ENCODE data around the gene SEPTIN11. TPM values are rescaled to one million over a fixed set of nuclear protein-coding genes. Genes with fewer than 3 reads are reported as not detected.

The SEPTIN11 gene
- total RNA-seq: 100 to 1,000 TPM; 101 to 135 TPM
- long read RNA-seq, full-length matches to known transcripts: 80 of 186 reads
- long read RNA-seq, partial matches to known transcripts: 18 of 186 reads
- long read RNA-seq, other reads (novel, unspliced or antisense): 88 of 186 reads

- DNase-seq (peak; percentile 93 to 94), ATAC-seq (peak; percentile 77)
- intact Hi-C loops (cut with DNase I, micrococcal nuclease): loop anchor here in 1 of 2 donors (10.0 kb wide), 1 partner anchor 95 kb away; no protein-coding TSS in a partner anchor
Observed at GRCh38 chr4:76949276-76950051, at the start of gene SEPTIN11. SEPTIN11 (plus strand) TSS chr4:76949752; CDS start chr4:76949904, 152 bp downstream.

DNA sequence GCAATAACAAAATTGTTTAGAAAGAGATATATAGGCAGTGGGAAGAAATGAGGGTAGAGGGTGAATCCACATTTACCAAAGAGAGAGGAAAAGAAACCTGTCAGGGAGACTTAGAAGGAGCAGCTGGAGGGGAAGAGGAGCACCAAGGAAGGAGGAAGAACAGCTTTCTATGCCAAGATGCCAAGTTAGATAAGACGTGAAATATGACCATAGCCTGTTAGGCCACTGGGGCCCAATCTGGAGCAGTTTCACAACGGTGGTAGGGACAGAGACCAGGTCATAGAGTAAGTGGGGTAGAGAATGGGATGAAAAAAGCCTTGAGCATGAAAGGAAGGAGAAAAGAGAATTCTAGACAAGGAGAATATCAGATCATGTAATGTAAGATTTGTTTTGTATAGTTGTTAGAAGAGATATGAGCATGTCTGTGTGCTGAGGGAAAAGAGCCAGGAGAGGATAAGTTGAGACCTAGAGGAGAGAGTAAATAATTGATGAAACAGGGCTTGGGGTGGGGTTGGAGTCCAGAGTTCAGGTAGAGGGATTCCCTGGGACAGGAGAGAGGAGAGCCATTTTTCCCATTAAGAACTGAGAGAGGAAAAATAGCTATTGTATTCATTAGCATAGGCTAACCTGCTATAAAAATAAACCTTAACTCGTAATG lies 47.2 kb upstream of the SEPTIN11 start:
- DNase-seq: peak; percentile 23 to 58
- ATAC-seq: peak; percentile 56
- intact Hi-C loops (cut with DNase I, micrococcal nuclease): no loop called here

DNA sequence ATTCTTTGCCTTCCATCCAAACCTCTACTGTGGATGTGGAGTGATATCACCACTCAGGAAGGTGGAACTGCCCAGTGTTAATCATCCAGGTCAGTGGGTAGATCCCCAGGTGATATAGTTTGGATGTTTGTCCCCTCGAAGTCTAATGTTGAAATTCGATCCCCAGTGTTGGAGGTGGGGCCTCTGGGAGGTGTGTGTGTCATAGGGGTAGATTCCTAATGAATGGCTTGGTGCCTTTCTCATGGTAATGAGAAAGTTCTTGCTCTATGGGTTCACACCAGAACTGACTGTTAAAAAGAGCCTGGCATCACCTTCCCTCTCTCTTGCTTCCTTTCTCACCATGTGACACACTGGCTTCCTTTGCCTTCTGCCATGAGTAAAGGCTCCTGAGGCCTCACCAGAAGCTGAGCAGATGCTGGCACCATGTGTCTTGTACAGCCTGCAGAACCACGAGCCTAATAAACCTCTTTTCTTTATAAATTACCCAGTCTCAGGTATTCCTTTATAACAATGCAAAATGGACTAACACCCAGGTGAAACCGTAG lies 44.8 kb upstream of the SEPTIN11 start:
- intact Hi-C loops (cut with DNase I, micrococcal nuclease): no loop called here
- ATAC-seq (no peak), DNase-seq (no peak)

DNA sequence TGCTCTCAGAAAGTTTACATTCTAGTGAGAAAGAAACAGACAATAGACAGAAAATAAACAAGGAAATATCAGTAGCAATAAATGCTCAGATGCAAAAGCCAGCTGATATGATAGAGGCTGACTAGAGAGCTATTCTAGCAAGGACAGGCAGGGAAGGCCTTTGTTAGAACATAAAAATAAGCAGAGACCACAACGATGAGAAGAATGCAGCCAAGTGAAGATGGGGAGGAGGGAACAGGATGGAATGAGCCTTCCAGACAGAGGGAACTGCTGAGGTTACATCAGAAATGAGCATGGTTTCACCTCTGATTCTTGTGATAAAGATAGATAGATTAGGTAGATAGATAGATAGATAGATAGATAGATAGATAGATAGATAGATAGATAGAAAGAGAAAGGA lies 44.0 kb upstream of the SEPTIN11 start:
- ATAC-seq (no peak), DNase-seq (no peak)
- intact Hi-C loops (cut with DNase I, micrococcal nuclease): no loop called here

DNA sequence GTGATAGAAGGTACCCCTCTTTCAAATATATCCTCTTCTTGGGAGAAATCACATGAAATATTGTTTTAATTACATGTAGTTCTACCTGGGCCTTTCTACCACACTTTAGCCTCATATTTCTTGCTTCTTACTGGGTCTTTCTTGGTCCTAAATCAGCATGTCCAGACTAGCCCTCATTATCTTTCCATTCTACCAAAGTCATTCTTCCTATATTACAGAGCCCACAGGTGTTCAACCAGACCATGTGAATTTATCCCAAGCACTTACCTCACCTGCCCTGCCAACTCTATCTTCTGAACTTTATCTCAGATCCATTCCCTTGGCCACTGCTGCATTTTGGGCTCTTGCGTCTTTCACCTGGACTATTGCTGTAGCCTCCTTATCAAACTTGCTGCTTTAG lies 39.8 kb upstream of the SEPTIN11 start:
- no peak for ATAC-seq
- intact Hi-C loops (cut with DNase I, micrococcal nuclease): no loop called here
- no peak for DNase-seq

DNA sequence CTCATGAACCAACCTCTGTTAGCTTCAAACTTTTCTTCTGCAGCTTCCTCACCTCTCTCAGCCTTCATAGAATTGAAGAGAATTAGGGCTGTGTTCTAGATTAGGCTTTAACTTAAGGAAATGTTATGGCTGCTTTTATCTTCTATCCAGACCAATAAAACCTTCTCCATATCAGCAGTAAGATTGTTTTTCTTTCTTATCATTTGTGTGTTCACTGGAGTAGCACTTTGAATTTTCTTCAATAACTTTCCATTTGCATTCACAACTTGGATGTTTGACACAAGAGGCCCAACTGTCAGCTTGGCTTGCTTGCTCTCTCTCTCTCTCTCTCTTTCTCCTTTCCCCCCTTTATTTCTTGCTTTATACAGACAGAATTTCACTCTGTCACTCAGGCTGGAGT lies 28.8 kb upstream of the SEPTIN11 start:
- DNase-seq: no peak
- intact Hi-C loops (cut with DNase I, micrococcal nuclease): no loop called here
- peak; percentile 90 for ATAC-seq

GRCh38 chr4:76923619-76924357 lies 25.8 kb upstream of the SEPTIN11 start:
- DNase-seq (no peak), ATAC-seq (peak; percentile 37)
- intact Hi-C loops (cut with DNase I, micrococcal nuclease): no loop called here

DNA sequence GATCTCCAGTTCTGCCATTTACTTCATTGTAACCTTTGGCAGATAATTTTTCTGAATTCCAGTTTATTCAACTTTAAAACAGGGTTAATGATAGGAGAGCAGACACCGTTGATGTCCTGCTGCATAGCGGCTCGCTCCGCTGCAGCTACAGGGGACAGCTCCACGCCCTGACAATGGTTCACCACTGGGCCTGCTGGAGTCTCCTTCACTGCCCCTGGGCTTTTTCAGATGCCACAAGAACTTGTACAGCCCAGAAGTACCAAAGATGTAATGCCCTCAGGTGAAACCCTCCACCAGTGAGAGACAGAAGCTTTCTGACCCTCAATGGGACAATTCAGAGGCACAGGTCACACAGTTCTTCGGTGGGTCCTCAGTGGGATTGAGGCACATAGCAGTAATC lies 22.7 kb upstream of the SEPTIN11 start:
- intact Hi-C loops (cut with DNase I, micrococcal nuclease): no loop called here
- no peak for DNase-seq
- no peak for ATAC-seq

- DNase-seq: no peak
- intact Hi-C loops (cut with DNase I, micrococcal nuclease): no loop called here
- ATAC-seq: no peak
Observed at GRCh38 chr4:76930685-76931084, 18.9 kb upstream of the SEPTIN11 start.

DNA sequence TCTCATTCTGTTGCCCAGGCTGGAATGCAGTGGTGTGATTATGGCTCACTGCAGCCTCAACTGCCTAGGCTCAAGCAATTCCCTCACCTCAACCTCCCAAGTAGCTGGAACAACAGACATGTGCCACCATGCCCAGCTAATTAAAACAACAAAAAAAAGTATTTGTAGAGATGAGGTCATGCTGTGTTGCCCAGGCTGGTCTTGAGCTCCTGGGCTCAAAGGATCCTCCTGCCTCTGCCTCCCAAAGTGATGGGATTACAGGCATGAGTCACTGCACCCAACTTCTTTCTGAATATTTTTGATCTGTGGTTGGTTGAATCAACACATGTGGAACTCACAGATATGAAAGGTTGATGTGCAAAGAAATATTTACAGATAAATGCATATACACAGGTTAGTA lies 18.5 kb upstream of the SEPTIN11 start:
- DNase-seq (no peak), ATAC-seq (no peak)
- intact Hi-C loops (cut with DNase I, micrococcal nuclease): no loop called here

DNA sequence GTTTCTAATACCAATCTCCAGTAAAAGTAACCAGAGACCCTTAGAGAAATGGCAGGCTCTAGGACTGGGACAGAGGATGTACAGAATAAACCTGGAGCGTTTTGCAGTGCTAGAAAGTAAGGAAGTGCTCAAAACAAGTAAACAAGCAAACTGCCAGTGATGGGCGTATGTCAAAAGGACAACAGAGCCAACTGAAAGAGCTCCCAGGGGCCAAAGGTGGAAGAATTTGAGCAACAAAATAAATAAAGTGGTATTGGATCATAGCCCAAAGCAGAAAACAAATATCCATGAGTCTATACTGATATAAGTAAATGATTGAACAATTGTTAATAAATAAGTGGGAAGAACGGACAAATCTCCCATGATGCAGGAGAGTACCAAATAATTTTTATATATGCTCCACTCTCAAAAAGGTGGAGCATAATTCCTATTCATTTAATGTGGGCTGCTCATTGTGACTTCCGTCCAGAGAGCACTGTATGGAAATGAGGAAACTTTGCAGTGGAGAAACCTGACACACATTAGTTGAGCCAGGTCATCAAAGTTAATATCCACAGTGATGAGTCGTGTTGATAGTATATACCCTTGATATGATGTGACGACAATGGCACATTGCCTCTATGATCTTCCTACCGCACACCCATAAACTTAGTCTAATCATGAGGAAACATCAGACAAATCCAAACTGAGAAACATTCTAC lies 17.8 kb upstream of the SEPTIN11 start:
- DNase-seq (no peak), ATAC-seq (peak; percentile 45)
- intact Hi-C loops (cut with DNase I, micrococcal nuclease): no loop called here

- intact Hi-C loops (cut with DNase I, micrococcal nuclease): no loop called here
- ATAC-seq: no peak
Observed at GRCh38 chr4:76939184-76939583, 10.4 kb upstream of the SEPTIN11 start.

GRCh38 chr4:76943129-76943620 lies 6.4 kb upstream of the SEPTIN11 start:
- DNase-seq (no peak), ATAC-seq (no peak)
- intact Hi-C loops (cut with DNase I, micrococcal nuclease): no loop called here

More at GRCh38 chr4:76939184-76939583, 10.4 kb upstream of the SEPTIN11 start:
- no peak for DNase-seq

DNA sequence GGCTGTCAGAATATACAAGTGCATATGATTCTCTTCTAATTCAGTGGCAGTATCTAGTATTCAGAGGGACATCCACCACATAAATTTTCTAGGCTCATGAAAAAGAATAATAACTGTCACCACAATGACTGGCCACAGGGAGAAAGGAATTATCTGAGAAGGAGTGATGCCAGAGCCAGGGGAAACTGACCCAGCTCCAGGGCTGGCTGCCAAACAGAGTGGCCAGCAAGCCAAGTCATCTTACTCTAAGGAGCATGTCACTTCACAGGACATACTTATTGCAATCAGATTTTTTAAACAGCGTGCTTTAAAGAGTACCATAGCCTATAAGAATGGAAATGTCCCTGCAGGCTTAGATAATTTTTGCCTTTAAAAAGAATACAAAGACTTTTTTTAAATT lies 5.8 kb upstream of the SEPTIN11 start:
- DNase-seq: no peak
- ATAC-seq: no peak
- intact Hi-C loops (cut with DNase I, micrococcal nuclease): no loop called here

DNA sequence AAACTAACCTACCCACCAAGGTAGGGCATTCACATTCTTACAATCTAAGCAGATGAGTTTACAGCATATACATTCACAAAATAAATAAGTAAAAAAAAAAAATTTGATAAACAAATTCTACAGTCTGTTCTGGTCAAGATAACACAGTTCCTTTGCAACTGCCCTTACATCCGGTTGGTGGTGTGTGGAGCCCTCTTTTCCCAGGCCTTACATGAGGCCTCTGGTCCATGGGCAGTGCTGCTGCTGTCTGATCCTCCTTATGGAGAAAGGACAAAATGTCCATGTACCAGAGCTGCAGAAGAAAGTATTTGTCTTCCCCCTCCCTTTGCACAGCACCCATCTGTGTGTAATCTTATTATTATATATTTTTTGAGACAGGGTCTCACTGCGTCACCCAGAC lies 2.2 kb upstream of the SEPTIN11 start:
- no peak for ATAC-seq
- intact Hi-C loops (cut with DNase I, micrococcal nuclease): no loop called here
- DNase-seq: no peak

- intact Hi-C loops (cut with DNase I, micrococcal nuclease): no loop called here
Observed at GRCh38 chr4:76948443-76949275, 893 bp upstream of the SEPTIN11 start.

More at GRCh38 chr4:76948443-76949275, 893 bp upstream of the SEPTIN11 start:
- DNase-seq: peak; percentile 79 to 84
- ATAC-seq: peak; percentile 46

Measured in left colon (tissue), 2 donors.